PFSK-1 (cell line): ENCODE data around the gene MAML2.

ENCODE experiments used
- POLR2AphosphoS5 ChIP-seq: IDR thresholded peaks from 2 replicates; pipeline ENCODE4 v1.6.1; 2012; ENCODE audit warnings: low read depth, mild to moderate bottlenecking, control low read depth, low read length, moderate library complexity
- TF ChIP-seq, protein P1 (sequence below), 2 experiments: IDR thresholded peaks; 2 replicates each; pipeline versions ENCODE4 v1.6.1 to v1.8.0; 2011 to 2012; ENCODE audit warnings: low read depth in 2 of 2, low read length in 2 of 2, control low read depth in 1 of 2, inconsistent platforms in 1 of 2, mild to moderate bottlenecking in 1 of 2, moderate library complexity in 1 of 2; ENCODE audit not compliant: insufficient read depth in 1 of 2

DNA sequence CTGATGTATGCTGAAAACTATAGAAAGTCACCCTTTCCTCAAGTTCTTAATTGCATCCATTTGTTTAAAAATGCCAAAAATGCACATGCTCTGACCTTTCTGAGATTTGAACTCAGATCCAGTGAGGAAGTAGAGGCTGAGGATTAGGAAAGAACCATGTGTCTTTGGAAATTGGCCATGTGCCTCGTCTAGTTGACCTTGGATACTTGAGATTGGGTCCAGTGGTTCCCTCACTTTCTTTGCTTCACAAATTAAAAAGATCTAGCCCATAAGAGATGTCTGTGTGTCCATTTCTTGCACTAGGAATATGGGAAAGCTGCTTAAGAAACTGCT, 128.3 kb downstream of the MAML2 start:
- TF ChIP-seq, protein P1, sequence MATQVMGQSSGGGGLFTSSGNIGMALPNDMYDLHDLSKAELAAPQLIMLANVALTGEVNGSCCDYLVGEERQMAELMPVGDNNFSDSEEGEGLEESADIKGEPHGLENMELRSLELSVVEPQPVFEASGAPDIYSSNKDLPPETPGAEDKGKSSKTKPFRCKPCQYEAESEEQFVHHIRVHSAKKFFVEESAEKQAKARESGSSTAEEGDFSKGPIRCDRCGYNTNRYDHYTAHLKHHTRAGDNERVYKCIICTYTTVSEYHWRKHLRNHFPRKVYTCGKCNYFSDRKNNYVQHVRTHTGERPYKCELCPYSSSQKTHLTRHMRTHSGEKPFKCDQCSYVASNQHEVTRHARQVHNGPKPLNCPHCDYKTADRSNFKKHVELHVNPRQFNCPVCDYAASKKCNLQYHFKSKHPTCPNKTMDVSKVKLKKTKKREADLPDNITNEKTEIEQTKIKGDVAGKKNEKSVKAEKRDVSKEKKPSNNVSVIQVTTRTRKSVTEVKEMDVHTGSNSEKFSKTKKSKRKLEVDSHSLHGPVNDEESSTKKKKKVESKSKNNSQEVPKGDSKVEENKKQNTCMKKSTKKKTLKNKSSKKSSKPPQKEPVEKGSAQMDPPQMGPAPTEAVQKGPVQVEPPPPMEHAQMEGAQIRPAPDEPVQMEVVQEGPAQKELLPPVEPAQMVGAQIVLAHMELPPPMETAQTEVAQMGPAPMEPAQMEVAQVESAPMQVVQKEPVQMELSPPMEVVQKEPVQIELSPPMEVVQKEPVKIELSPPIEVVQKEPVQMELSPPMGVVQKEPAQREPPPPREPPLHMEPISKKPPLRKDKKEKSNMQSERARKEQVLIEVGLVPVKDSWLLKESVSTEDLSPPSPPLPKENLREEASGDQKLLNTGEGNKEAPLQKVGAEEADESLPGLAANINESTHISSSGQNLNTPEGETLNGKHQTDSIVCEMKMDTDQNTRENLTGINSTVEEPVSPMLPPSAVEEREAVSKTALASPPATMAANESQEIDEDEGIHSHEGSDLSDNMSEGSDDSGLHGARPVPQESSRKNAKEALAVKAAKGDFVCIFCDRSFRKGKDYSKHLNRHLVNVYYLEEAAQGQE (IDR thresholded peaks at IDR 0.05; ENCODE audit: insufficient read depth in 1 of 2, low read depth in 2 of 2, low read length in 2 of 2), result no peak
- no peak for TF ChIP-seq POLR2AphosphoS5
